ENCODE data around the gene NEURL1B.

- TF ChIP-seq EZH2 (IDR thresholded peaks at IDR 0.05) = no peak
- no peak for TF ChIP-seq POLR2AphosphoS5 (IDR thresholded peaks at IDR 0.05; ENCODE audit: borderline replicate concordance, low read depth, low read length)
- TF ChIP-seq FOXP2 (optimal IDR thresholded peaks at IDR 0.05; ENCODE audit: control extremely low read depth, extremely low read length, insufficient read depth) = no peak
These were observed 17.3 kb downstream of the NEURL1B start for GRCh38 chr5:172658391-172658790.

All from SK-N-MC (cell line).